KMS-11 (cell line): ENCODE data around the gene SAP30L.

ENCODE experiments used
- H2AFZ ChIP-seq: fragments of 200-600 bp; sonication (generic); 2 replicates; pipeline ENCODE4 v1.6.1; 2016; ENCODE audit warnings: antibody characterized with exemption, mixed run types, low read depth
- H3K27ac ChIP-seq: fragments of 200-600 bp; sonication (generic); 2 replicates; pipeline ENCODE4 v1.6.1; 2016; ENCODE audit warnings: mild to moderate bottlenecking, mixed run types
- H3K27me3 ChIP-seq: fragments of 200-600 bp; sonication (generic); 2 replicates; pipeline ENCODE4 v1.6.1; 2017; ENCODE audit warnings: mild to moderate bottlenecking, low read depth, mixed run types, moderate library complexity; ENCODE audit not compliant: insufficient read depth
- H3K36me3 ChIP-seq: fragments of 200-600 bp; sonication (generic); 2 replicates; pipeline ENCODE4 v1.6.1; 2017; ENCODE audit warnings: mild to moderate bottlenecking, mixed run types; ENCODE audit not compliant: insufficient read depth
- H3K4me1 ChIP-seq: fragments of 200-600 bp; sonication (generic); 2 replicates; pipeline ENCODE4 v1.6.1; 2016; ENCODE audit warnings: mild to moderate bottlenecking, low read depth, mixed run types; ENCODE audit not compliant: poor library complexity, severe bottlenecking
- H3K4me2 ChIP-seq: fragments of 200-600 bp; sonication (generic); 2 replicates; pipeline ENCODE4 v1.7.0; 2016; ENCODE audit warnings: mild to moderate bottlenecking, mixed run types
- H3K4me3 ChIP-seq: fragments of 200-600 bp; sonication (generic); IDR thresholded peaks from 2 replicates; pipeline ENCODE4 v1.6.1; 2017; ENCODE audit warnings: low read depth, low read length, mixed read lengths; ENCODE audit not compliant: insufficient read depth
- H3K79me2 ChIP-seq: fragments of 200-600 bp; sonication (generic); 2 replicates; pipeline ENCODE4 v1.6.1; 2016; ENCODE audit warnings: low read depth, mixed run types; ENCODE audit not compliant: insufficient read depth
- H3K9ac ChIP-seq: fragments of 200-600 bp; sonication (generic); 2 replicates; pipeline ENCODE4 v1.6.1; 2016; ENCODE audit warnings: mild to moderate bottlenecking, mixed run types
- H4K20me1 ChIP-seq: fragments of 200-600 bp; sonication (generic); 2 replicates; pipeline ENCODE4 v1.6.1; 2016; ENCODE audit warnings: mild to moderate bottlenecking, mixed run types; ENCODE audit not compliant: insufficient read depth
- TF ChIP-seq, protein P1 (sequence below): fragments of 200-600 bp; sonication (generic); conservative IDR thresholded peaks from 2 replicates; pipeline ENCODE4 v1.6.1; 2017; ENCODE audit warnings: low read depth, mild to moderate bottlenecking, antibody characterized with exemption, low read length, moderate library complexity, mixed read lengths

The SAP30L gene

DNA sequence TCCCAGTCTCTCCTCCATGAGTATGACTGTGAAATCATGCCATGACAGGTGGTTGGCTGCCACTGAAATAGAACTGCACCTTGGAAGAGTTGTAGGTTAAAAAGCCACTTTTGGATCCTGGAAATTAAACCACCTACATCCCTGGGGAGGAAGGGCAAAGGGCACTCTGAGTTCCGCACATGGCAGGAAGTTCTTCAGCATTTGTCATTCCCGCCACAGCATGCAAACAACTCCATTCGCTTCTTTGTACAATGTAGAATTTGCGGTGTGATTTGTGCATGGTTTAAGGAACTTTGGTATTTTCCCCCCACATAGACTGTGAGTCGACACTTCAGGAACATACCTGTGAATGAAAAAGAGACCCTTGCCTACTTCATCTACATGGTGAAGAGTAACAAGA lies 9.8 kb downstream of the SAP30L start:
- Histone ChIP-seq H3K4me2 (no peak overlapping the region), H3K4me1 (no peaks in the 10 kb centered on the region), H3K27me3 (no peaks in the 10 kb centered on the region), H3K79me2 (no peaks in the 10 kb centered on the region), H3K9ac (no peak overlapping the region), H3K36me3 (no peaks in the 10 kb centered on the region), H2AFZ (no peak overlapping the region), H4K20me1 (no peaks in the 10 kb centered on the region), H3K27ac (no peak overlapping the region), H3K4me3 (no peak overlapping the region)
- TF ChIP-seq, protein P1, sequence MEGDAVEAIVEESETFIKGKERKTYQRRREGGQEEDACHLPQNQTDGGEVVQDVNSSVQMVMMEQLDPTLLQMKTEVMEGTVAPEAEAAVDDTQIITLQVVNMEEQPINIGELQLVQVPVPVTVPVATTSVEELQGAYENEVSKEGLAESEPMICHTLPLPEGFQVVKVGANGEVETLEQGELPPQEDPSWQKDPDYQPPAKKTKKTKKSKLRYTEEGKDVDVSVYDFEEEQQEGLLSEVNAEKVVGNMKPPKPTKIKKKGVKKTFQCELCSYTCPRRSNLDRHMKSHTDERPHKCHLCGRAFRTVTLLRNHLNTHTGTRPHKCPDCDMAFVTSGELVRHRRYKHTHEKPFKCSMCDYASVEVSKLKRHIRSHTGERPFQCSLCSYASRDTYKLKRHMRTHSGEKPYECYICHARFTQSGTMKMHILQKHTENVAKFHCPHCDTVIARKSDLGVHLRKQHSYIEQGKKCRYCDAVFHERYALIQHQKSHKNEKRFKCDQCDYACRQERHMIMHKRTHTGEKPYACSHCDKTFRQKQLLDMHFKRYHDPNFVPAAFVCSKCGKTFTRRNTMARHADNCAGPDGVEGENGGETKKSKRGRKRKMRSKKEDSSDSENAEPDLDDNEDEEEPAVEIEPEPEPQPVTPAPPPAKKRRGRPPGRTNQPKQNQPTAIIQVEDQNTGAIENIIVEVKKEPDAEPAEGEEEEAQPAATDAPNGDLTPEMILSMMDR = no peak

DNA sequence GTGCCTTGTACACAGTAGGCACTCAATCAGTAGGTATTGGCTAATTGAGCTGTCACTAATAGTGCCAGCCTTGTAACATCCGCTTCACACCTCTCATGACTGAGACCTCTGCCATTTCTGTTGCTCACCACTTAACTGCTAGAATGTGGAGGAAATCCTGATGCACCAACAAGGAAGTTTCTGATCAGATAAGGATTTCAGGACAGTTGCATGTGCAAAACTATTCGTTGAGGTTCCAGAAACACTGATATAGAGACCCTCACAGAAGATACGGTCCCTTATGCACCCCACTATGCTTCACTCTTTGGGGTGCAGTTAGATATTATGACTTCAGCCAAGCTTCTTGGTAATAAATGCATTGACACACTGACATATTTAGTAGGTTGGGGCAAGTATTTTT lies 10.7 kb downstream of the SAP30L start:
- no peaks in the 10 kb centered on the region for H3K79me2 ChIP-seq
- H3K27me3 ChIP-seq = no peaks in the 10 kb centered on the region
- no peak overlapping the region for H3K4me3 ChIP-seq
- TF ChIP-seq, protein P1 = no peak
- no peaks in the 10 kb centered on the region for H4K20me1 ChIP-seq
- no peak overlapping the region for H2AFZ ChIP-seq
- no peak overlapping the region for H3K4me2 ChIP-seq
- H3K27ac ChIP-seq = no peak overlapping the region
- H3K4me1 ChIP-seq = no peaks in the 10 kb centered on the region
- no peaks in the 10 kb centered on the region for H3K36me3 ChIP-seq
- H3K9ac ChIP-seq = no peak overlapping the region

DNA sequence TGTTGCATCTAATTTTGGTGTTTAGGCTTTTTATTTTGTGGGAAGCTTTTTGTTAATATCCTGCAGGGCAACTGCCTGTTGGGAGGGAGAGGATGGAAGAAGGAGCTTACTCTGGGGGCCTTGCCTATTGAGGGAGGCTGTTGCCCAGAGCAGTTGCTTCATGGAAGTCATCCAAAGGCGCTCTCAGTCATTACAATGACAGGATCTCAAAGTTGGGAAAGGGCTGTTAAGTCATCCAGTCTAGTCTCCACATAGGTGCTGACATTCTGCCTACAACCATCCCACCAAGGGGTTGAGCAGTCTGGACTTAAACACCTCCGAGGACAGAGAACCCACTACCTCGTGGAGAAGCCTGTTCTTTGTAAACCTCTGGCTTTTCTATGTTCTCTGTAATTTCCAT lies 13.2 kb downstream of the SAP30L start:
- TF ChIP-seq, protein P1 = no peak
- H2AFZ ChIP-seq = no peak overlapping the region

DNA sequence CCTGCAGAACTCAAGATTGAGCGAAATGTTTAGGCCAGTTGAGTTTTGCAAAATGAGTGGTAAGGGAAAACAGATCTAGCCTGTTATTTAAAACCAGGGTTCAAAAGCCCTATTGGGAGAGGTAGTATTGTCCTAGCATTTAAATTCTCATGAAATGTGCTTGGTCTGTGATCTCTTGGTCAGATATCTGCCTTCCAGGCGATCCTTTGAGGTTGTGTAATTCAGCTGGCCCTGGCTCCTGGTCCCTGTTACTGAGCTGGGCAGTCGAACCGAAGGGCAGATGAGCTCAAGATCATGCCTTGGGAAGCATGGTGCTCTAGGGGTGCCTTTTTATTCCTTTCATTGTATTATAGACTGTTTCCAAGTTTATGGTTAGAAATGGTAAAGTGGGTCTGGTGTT lies 14.4 kb downstream of the SAP30L start:
- Histone ChIP-seq H3K4me2 (no peak overlapping the region), H3K27ac (no peak overlapping the region), H3K4me1 (no peaks in the 10 kb centered on the region), H3K79me2 (no peaks in the 10 kb centered on the region), H3K4me3 (no peak overlapping the region), H3K36me3 (no peaks in the 10 kb centered on the region), H3K9ac (no peak overlapping the region), H2AFZ (no peak overlapping the region), H4K20me1 (no peaks in the 10 kb centered on the region), H3K27me3 (no peaks in the 10 kb centered on the region)
- TF ChIP-seq, protein P1 = no peak

More for the DNA sequence above, 13.2 kb downstream of the SAP30L start:
- no peaks in the 10 kb centered on the region for H3K36me3 ChIP-seq
- no peaks in the 10 kb centered on the region for H3K27me3 ChIP-seq
- H3K4me2 ChIP-seq = no peak overlapping the region
- no peaks in the 10 kb centered on the region for H3K4me1 ChIP-seq
- H3K27ac ChIP-seq = no peak overlapping the region
- no peaks in the 10 kb centered on the region for H4K20me1 ChIP-seq
- H3K4me3 ChIP-seq = no peak overlapping the region
- no peak overlapping the region for H3K9ac ChIP-seq
- no peaks in the 10 kb centered on the region for H3K79me2 ChIP-seq

DNA sequence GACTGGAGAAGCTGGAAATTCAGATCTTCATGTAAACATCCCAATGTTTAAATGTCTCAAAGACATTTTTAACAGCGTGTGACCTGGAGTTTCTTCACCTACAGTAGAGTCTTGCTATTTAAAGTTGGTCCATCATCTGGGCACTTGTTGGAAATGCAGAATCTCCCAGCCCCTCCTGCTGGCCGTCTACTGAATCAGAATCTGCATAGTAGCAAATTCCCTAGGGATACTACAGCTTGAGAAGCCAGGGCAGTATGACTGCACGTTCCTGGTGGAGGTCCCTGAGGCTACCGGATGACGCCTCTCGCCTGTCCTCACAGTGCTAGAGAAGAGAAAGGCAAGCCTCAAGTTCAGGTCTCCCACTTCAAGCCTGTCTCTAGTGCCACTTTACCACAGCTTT lies 15.7 kb downstream of the SAP30L start:
- H3K4me1 ChIP-seq = no peaks in the 10 kb centered on the region
- H3K79me2 ChIP-seq = no peaks in the 10 kb centered on the region
- H3K4me2 ChIP-seq = no peak overlapping the region
- H3K27me3 ChIP-seq = no peaks in the 10 kb centered on the region
- TF ChIP-seq, protein P1 = no peak
- no peak overlapping the region for H3K4me3 ChIP-seq
- no peak overlapping the region for H3K27ac ChIP-seq
- no peak overlapping the region for H2AFZ ChIP-seq
- no peaks in the 10 kb centered on the region for H3K36me3 ChIP-seq
- no peak overlapping the region for H3K9ac ChIP-seq
- H4K20me1 ChIP-seq = no peaks in the 10 kb centered on the region
